Stimulated activated CD8-positive, alpha-beta memory T cell treated with anti-CD3 and anti-CD28 coated beads, Interleukin-7, amount 100 ng/mL, for 24 hours (primary cell): ENCODE data around the gene RAB3IL1.
"Not testable (repeated sequence)": the region's sequence is repeated elsewhere in the genome, so short reads cannot be mapped to it uniquely, and the experiment has no call there.

Experiments
- DNase-seq: peaks from one replicate; pipeline ENCODE4 v3.0.0-alpha.2; 2020; ENCODE audit warnings: low read depth

The RAB3IL1 gene

DNA sequence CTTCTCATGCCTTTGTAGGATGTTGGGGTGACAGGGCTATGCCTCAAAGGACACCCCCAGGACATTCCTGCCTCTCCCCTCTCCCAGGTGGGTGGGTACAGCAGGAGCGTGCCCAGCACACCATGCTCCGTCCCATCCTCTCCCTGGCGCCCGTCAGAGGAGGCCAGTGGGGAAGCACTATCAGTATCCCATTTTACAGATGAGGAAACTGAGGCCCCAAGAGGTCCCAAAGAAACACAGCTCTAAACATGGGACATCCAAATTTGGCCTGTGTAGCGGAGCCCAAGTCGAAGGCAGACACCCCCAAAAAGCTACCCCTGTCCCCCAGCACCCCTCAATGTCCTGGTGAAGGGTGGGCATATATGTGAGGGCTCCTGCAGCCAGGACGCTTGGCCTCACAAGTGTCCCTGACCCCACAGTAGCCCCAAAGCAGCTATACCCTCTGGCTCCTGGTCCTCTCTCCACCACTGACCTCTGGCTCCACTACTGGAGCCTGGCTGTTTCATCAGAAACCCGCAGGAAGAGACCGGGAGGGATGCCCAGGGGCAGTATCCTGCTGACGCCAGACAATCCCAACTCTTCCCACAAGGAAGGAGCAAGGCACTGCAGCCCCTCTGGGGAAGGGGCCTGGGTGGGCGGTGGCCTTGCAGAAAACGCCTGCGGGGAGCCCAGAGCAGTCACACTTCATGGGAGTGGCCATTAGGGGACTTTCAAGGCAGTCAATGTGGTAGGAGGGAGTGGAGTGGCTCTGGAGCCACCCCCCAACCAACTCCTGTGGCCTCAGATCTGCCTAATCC lies 31.4 kb downstream of the RAB3IL1 start:
- DNase-seq, result no peak

DNA sequence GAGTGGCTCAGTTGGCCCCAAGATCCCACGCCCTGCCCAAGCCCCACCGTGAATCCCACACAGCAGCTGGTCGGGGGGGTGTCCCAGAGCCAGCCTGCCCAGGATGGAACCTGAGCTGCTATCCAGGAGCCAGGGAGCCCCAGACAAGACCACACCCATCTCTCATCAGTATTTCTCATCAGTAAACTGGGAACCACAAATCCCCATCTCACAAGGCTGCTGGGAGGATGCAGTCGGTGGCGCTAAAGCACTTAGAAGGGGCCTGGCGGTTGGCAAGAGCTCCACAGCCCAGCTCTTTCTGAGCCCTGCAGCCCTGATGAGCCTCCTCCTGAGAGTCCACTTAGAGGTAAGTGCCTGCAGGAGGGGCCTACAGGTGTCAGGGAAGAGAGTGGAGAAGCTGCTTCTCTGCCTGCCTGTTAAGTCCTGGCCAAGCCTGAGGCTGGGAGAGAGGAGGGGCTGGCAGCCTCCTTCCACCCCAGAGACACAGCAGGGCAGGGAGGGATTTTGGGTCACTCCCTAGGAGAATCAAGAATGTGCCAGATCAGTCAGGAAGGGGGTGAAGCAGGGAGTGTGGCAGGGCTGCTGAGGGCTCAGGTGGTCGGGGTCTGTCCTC lies 32.1 kb downstream of the RAB3IL1 start:
- DNase-seq, result no peak

DNA sequence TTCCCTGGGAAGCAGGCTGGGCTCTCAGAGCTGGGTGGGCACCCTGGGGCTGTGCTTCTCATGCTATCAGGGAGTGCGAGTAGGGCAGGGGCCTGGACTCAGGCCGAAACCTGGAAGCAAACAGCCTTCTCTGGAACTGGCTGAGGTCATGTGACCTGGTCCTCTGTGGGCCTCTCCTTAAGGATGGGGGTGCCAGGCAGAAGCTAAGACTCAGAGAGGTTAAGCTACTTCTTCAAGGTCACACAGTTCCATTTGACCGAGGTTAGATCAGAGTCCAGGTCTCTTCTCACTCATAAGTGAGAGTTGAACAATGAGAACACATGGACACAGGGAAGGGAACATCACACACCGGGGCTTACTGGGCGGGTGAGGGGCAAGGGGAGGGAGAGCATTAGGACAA lies 33.4 kb downstream of the RAB3IL1 start:
- DNase-seq, result no peak

DNA sequence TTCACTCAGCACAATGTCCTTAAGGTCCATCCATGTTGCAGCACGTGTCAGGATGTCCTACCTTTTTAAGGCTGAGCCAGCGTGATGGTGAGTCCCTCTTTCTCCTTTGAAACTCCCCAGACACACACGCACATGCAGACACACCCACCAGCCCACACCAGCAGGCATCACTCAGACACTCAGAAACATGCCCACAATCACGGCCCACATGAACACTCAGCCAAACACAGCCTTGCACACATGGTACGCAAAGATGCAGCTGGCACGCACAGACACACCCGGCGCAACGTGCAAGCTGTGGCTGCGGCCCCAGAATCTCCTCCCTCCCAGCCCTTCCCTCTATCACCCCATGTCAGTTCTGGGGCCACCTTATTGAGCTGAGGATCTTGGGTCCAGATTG lies 34.0 kb downstream of the RAB3IL1 start:
- DNase-seq, result no peak

DNA sequence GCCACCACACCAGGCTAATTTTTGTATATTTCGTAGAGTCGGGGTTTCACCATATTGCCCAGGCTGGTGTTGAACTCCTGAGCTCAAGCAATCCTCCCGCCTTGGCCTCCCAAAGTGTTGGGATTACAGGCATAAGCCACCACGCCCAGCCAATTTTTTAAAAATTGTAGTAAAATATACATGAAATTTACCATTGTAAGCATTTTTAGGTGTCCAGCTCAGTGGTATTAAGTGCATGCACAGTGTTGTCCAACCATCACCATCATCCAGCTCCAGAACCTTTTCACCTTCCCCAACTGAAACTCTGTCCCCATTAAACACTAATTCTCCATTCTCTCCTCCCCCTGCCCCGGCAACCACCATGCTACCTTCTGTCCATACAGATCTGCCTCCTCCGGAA lies 34.5 kb downstream of the RAB3IL1 start:
- no peak for DNase-seq

DNA sequence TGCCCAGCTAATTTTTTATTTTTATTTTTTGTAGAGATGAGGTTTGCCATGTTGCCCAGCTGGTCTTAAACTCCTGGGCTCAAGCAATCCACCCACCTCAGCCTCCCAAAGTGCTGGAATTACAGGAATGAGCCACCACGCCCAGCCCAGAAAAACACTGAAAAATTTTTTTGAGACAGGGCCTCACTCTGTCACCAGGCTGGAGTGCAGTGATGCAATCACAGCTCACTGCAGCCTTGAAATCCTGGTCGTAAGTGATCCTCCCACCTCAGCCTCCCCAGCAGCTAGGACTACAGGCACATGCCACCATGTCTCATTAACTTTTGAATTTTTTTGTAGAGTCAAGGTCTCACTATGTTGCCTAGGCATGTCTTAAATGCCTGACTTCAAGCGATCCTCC lies 35.1 kb downstream of the RAB3IL1 start:
- not testable (repeated sequence) for DNase-seq

DNA sequence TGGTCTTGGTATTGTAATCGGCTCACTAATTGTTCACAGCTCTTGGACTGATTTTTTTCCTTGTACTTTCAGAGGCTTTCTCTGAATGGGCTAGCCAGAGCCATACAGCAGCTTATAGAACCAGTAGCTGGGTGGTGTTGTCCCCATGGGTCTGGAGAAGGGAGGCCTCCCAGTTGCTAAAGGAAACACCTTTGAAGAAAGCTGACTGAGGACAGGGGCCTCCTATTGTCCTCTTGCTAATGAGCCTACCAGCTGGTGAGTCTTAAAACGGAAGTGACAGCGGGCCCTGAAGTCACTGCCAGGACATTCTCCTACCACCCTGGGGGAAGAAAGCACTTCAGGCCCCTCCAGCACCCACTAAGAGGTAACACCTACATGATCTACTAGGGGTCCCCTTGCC lies 36.0 kb downstream of the RAB3IL1 start:
- DNase-seq, result no peak

DNA sequence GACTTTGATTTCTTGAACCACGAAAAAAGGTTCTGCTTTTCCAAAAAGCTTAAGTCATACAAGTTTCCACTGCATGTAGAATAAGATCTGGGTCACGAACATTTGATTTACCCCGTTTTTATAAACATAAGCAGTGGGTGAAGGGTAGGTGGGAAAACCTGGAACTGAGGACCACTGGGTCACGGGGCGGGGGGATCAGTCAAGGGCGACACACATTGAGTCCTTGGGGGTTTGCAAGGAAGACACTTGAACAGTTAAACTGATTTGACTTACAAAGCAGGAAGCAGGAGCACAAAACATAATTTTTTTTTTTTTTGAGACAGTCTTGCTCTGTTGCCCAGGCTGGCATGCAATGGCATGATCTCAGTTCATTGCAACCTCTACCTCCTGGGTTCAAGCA lies 36.9 kb downstream of the RAB3IL1 start:
- no peak for DNase-seq

DNA sequence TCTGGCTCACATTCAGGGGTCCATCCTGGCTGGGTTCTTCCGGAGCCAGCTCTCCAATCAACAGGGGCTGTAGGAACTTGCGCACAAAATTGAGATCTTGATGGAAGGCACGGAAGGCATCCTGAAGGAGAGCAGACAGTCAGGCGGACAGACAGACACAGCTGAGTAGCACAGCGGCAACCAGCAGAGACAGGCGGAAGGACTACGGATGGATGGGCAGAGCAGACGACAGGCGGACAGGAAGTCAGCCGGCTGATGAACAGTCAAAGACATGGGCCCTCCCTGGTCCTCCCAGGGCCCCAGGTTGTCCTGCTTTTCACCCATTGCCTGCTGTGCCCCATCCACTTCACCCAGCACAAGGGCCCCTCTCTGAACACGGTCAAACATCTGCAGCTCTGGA lies 37.3 kb downstream of the RAB3IL1 start:
- no peak for DNase-seq

DNA sequence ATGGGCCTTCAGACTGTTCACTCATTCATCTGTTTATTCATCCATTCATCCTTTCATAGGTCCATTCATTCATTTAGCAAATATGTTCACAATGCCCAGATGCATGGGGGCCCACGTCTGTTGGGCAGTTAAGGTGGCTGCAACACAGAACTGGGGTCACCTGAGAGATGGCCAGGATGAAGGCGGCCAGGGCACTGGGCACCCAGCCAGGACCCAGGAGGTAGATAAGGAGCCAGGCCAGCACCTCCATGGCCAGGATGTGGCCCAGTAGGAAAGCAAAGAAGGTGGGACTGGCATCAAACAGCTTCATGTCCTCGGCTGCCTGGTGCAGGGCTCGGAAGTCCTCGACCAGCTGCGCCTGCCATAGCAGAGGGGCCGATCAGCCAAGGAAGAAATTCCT lies 38.2 kb downstream of the RAB3IL1 start:
- DNase-seq, result no peak

DNA sequence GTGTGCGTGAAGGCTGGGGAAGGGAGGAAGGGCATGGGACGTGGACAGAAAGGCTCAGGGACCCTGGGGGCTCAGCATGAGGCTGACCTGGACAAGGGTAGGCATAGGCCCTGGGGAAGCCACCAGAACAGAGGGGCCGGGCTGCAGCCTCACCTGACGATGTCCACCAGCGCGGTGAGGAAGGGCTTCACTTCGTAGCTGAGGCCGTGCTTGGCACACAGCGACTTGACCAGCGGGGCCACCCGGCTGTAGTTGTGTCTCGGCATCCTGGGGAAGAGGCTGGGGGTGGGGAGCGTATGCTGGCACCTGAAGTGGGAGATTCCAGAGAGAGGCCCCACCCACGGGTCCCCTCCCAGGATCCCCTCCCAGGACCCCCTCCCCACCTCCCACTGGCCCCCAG lies 41.7 kb downstream of the RAB3IL1 start:
- no peak for DNase-seq

DNA sequence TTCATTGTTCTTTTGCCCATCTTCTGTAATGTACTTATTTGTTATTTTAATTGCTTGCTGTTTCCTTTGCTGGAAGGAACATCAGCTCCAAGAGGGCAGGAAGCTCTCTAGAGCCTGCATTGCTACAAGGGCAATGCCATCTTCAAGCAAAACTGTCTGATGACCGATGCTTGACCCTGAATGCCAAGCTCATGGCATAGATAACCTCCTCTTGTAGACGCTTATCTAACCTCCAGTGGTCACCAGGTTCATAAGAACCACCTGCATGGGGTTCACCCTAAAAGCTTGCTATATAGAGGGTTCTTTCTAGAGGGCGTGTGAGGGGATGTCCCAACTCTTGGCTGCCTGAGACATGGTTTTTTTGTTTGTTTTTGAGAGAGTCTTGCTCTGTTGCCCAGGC lies 42.5 kb downstream of the RAB3IL1 start:
- DNase-seq, result no peak

DNA sequence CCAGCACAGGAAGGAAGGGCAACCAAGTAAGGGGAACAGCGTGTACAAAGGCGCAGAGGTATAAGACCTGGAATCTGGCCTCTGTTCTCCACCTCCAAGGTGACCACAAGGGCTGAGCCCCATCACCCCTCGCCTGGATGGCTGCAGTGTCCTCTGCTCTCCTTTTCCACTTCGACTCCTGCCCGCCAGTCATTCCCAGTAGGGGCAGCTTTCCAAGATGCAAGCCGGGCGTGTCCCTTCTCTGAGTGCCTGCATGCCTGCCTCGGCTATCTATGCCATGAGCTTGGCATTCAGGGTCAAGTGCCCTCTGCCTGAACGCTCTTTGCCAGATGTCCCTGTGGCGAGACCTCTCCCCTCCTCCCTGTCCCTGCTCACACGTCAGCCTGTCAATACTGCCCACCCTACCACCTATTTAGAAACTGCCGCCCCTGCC lies 43.0 kb downstream of the RAB3IL1 start:
- DNase-seq, result no peak

DNA sequence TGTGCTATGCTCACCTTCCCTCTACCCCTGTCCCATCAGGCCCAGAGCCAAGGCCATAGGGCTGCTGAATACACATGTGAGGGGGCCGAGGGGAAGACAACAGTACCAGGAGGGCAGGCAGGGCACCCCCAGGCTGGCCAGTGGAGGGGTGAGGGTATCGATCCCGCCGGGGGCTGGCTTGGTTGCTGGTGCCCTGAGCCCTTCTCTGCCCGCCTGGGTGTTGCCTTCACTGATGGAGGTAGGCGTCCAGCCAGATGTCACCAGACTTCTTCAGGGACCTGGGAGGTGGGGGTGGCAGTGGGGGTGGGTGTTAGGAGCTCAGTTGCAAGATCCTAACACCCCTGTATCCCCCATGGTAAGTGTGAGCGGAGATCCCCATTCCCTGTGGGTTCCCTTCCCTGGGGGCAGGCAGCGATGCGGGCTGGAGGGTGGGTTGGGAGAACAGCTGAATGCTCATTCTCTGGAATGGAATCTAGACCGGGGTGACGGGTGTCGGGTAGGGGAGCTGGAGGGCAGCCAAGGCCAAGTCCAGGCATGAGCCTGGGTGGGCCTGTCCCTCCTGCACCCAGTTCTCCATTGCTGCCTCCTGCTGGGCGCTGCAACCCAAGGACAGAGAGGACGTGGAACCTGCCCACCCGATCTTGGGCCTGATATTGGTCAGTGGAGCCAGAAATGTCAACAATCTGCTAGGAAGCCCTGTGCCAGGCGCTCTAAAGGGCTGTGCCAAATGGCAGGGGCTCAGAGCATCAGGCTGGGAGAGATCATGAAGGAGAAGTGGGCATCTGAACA lies 43.6 kb downstream of the RAB3IL1 start:
- no peak for DNase-seq

DNA sequence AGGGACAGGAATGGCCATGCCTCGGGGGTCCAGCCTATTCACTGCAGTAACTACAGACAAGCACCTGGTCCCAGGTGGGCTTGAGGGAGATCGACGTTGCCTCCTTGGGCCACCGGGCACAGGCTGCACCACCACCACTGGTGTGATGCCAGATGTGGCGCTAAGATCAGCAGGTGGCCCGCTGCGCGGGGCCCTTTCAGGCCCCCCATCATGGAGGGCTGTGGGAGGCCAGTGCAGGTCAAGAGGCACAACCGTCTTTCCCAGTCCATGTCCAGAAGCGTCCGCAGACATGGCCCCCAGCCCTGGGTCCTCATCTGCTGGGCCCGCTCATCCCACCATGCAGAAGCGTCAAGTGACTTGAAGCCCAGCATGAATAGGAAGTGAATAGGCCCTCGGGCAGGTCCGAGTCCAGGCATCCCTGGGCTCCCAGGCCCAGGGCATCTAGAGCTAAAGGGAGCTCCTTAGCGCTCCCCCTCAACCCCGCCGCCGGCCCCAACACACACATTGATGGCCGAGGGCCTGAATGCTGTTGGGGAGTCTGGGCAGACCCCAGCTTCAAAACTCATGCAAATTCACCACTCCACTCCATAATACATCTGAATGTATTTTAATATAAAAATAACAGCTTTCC lies 44.3 kb downstream of the RAB3IL1 start:
- DNase-seq, result no peak

DNA sequence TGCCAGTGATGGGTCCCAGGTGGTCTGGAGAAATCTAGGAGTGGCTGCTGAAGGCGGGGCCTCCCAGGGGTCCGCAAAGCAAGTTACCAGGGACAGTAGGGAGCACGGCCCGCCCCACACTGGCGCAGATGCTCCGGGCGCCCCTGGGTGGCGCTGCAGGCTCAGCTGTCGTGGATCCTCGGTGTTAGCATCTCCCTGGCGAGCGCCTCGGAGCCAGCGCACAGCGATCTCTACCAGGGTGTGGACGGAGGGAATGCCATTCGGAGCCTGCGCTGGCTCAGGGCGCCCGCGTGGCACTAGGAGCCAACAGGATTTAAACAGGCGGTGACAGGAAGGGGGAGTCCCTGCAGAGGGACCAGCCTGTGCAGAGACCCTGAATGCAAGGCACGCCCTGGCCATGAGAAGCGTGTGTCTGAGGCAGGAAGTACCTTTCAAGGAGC lies 46.2 kb downstream of the RAB3IL1 start:
- peak; percentile 44 for DNase-seq

DNA sequence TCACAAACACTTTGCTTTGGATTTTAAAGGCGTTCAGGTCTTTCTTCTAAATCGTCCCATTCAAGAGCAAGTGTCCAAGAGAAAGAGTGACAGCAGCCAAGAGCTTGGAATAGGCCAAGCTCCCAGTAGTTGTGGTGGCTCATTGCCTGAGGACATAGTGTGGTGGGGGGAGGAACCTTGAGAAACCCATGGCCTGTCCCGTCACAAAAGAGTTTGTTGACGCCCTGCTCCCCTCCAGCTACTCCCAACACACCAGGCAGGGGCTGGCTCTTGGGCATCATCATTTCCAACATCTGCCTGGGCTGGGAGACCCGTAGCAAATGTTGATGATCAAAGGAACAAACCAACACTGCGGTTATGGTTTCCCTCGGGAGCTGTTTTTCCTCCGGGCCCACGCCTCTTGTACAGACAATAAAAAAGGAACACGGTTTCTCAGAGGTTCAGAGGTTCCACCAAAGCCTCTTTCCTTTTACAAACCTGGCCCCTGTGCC lies 46.8 kb downstream of the RAB3IL1 start:
- no peak for DNase-seq

DNA sequence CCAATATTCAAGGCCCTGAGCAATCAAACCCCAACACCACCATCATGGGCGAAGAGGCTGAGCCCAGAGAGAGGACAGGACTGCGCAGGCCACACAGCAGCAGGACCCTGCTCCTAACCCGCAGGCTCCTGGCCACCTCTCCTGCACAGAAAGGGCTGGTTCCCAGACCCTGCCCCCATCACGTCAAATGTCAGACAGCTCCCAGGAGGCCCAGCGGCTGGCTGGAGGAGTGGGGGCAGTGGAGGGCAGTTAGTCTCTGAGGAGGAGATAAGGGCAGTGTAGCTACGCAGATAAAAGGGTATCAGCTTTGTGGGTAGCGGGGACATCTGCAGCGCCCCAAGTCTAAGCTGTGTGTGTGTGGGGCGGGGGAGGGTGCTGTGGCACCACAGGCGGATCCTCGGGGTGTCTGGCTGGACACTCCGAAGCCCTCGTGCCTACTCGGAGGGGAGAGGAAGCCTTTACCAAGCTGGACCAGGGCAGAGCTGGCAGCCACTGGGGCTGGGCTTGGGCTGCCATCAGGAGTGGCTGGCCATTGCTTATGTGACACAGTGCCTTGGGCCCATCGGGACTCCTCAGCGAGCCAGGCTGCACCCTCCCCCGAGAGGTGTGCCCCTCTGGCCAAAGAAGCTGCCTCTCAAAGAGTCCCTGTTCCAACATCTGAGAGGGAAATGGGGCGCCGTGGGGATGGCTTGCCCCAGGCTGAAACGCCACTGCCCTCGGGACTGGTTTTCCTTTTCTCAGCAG lies 47.5 kb downstream of the RAB3IL1 start:
- no peak for DNase-seq

DNA sequence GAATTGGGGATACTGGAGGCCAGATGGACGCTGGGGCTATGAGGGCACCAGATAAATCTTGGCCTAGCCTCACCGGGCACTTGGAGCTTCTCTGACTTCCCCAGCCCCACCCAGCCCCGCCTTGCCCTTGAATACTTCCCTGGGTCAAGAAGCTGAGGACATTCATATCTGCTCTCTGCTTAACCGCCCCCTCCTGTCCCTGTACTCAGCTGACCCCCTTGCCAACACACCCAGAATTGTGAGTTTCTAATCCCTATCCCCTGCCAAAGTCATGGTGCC lies 48.0 kb downstream of the RAB3IL1 start:
- DNase-seq, result no peak

DNA sequence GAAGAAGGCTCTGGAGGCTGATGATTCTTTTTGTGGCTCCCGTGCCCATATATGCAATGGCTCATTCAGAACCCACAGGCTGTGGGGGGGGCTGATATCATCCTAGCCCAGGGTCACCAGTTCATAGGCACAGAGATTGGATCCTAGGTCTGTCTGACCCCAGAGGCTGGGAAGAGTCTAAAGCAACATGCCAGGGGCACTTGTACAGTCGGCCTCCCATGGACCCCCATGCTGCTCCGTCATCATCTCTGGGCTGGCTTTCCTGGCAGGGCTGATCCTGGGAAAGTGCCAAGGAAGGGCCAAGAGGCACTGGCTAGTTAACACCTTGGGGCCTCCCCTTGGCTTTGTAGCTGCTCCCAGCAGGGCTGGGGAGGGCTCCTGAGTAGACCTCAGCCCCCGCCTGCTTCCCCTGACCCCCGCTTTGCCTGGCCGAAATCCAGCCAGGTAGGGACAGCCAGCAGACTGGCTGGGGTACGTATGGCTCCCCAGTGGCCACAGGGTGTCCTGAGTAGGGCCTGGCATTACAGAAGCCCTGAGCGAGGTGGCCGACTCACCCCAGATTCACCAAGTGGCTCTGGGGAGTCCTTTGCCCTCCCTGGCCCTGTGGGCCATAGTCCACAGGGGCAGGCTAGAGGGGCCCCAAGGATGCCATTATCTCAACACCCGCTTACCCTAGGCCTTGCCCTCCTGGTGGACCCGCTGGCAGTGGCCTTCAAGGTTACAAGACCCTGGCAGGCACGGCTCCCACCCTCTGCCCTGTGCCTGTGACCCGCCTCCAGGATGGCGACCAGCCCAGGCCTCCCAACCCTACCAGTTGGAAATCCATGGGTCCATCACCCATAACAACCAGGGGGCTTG lies 48.6 kb downstream of the RAB3IL1 start:
- DNase-seq, result no peak

DNA sequence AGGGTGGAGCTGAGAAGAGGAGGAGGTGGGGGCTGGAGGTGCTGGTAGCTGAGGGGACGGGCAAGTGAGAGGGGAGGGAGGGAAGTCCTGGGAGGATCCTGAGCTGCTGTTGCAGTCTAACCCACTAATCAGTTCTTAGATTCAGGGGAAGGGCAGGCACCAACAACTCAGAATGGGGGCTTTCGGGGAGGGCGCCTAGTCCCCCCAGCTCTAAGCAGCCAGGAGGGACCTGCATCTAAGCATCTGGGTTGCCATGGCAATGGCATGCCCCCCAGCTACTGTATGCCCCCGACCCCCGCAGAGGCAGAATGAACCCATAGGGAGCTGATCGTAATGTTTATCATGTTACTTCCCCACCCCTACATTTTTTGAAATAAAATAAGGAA lies 50.4 kb downstream of the RAB3IL1 start:
- no peak for DNase-seq
